ENCODE results near the gene ARMC12. TPM values are rescaled to one million over a fixed set of nuclear protein-coding genes. Genes with fewer than 3 reads are reported as not detected.

ARMC12 gene
- total RNA-seq, 1 donor from 2014 or later: 0.69 TPM

DNA sequence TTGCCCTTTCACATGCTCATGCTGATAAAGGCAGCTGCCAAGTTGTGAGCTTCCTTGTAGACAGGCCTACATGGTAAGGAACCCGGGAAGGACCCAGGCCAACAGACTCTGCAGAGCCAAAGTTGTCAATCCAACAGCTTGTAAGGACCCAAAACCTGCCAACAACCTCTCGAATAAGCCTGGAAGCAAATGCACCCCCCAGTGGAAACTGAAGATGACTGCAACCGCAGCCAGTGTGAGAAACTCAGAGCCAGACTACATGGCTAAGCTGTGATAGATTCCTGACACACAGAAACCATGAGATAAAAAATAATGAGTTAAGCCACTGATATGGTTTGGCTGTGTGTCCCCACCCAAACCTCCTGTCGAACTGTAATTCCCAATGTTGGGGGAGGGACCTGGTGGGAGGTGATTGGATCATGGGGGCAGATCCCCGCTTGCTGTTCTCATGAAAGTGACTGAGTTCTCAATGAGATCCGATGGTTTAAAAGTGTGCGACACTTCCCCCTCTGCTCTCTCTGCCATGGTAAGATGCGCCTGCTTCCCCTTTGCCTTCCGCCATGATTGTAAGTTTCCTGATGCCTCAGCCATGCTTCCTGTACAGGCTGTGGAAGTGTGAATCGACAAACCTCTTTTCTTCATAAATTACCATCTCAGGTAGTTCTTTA is 20.8 kb downstream of the ARMC12 start:
- TF ChIP-seq, protein P1, sequence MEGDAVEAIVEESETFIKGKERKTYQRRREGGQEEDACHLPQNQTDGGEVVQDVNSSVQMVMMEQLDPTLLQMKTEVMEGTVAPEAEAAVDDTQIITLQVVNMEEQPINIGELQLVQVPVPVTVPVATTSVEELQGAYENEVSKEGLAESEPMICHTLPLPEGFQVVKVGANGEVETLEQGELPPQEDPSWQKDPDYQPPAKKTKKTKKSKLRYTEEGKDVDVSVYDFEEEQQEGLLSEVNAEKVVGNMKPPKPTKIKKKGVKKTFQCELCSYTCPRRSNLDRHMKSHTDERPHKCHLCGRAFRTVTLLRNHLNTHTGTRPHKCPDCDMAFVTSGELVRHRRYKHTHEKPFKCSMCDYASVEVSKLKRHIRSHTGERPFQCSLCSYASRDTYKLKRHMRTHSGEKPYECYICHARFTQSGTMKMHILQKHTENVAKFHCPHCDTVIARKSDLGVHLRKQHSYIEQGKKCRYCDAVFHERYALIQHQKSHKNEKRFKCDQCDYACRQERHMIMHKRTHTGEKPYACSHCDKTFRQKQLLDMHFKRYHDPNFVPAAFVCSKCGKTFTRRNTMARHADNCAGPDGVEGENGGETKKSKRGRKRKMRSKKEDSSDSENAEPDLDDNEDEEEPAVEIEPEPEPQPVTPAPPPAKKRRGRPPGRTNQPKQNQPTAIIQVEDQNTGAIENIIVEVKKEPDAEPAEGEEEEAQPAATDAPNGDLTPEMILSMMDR (IDR thresholded peaks at IDR 0.05; ENCODE audit: unreplicated experiment): no peak
- Mint-ChIP-seq H3K9me3 (ENCODE audit: unreplicated experiment) (no peaks in the 10 kb centered on the region), H3K36me3 (ENCODE audit: low read depth, unreplicated experiment) (no peaks in the 10 kb centered on the region), H3K27me3 (ENCODE audit: unreplicated experiment) (no peaks in the 10 kb centered on the region), H3K4me1 (ENCODE audit: unreplicated experiment) (peaks cover 13% of the 10 kb centered on the region), H3K4me3 (ENCODE audit: unreplicated experiment) (no peak overlapping the region), H3K27ac (ENCODE audit: unreplicated experiment) (peak overlapping the region; percentile 39)
- DNase-seq (ENCODE audit: low spot score): peak; percentile 33

DNA sequence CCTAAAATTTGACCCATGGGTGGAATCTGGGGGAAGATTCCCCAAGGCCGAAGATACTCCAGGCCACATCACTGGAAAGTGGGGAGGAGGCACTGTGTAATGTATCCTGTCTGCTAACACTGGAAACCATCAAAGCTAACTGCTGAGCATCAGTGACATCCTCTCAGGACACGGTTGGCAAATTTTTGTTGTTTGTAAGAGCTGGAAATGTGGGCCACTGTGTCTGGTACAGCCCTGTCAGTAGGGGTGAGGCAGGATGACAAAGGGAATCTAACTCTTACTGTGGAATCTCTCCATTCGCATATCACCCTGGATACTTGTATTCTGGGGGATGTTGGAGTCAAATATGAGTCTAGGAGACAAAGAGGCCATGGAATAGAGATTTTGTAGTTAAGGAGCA is 22.6 kb downstream of the ARMC12 start:
- Mint-ChIP-seq H3K27me3 (ENCODE audit: unreplicated experiment) (no peaks in the 10 kb centered on the region), H3K4me1 (ENCODE audit: unreplicated experiment) (peaks cover 19% of the 10 kb centered on the region), H3K27ac (ENCODE audit: unreplicated experiment) (peak overlapping the region; percentile 52), H3K36me3 (ENCODE audit: low read depth, unreplicated experiment) (no peaks in the 10 kb centered on the region), H3K4me3 (ENCODE audit: unreplicated experiment) (no peak overlapping the region), H3K9me3 (ENCODE audit: unreplicated experiment) (no peaks in the 10 kb centered on the region)
- TF ChIP-seq, protein P1 (IDR thresholded peaks at IDR 0.05; ENCODE audit: unreplicated experiment): no peak
- DNase-seq (ENCODE audit: low spot score): no peak

DNA sequence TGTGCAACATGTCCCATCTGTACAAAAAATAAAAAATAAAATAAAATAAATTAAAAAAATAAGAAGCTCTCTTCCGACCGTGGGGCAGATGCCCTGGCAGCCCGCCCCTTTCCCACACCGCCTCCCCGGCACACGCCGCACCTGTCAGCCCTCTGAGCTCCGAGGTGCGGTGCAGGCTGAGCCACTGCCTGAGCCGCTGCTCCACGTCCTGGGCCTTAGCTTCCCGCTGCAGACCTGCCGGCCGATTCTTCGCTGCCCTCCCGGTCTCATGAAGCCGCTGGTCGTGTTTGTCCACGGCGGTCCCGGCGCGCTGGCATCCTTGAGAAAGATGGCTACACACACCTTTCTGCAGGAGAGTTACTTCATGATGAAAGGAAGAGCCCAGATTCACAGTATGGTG is 28.9 kb downstream of the ARMC12 start:
- H3K36me3 Mint-ChIP-seq (ENCODE audit: low read depth, unreplicated experiment): no peaks in the 10 kb centered on the region
- peaks cover 6% of the 10 kb centered on the region for H3K4me1 Mint-ChIP-seq (ENCODE audit: unreplicated experiment)
- H3K4me3 Mint-ChIP-seq (ENCODE audit: unreplicated experiment): no peak overlapping the region
- peaks cover 2% of the 10 kb centered on the region for H3K27me3 Mint-ChIP-seq (ENCODE audit: unreplicated experiment)
- TF ChIP-seq, protein P1 (IDR thresholded peaks at IDR 0.05; ENCODE audit: unreplicated experiment): no peak
- H3K27ac Mint-ChIP-seq (ENCODE audit: unreplicated experiment): no peak overlapping the region
- no peak for DNase-seq (ENCODE audit: low spot score)
- H3K9me3 Mint-ChIP-seq (ENCODE audit: unreplicated experiment): no peaks in the 10 kb centered on the region

DNA sequence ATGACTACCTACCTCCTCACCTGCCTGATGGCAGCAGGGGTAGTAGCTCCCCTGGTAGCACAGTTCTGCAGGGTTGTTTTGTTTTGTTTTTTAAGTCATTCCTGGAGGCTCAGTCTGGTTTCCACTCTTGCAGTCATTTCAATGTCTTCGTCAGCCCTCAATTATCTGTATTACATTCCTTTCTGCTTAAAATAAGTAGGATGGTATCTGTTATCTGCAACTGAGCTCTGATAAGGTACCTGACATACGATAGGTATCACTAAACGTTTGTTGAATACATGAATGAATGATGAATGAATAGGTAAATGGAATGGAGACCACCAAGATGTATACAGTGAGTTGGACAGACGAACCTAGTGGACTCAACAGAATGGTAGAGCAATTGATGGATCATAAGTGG is 32.4 kb downstream of the ARMC12 start:
- H3K27ac Mint-ChIP-seq (ENCODE audit: unreplicated experiment): peak overlapping the region; percentile 26
- H3K36me3 Mint-ChIP-seq (ENCODE audit: low read depth, unreplicated experiment): no peaks in the 10 kb centered on the region

DNA sequence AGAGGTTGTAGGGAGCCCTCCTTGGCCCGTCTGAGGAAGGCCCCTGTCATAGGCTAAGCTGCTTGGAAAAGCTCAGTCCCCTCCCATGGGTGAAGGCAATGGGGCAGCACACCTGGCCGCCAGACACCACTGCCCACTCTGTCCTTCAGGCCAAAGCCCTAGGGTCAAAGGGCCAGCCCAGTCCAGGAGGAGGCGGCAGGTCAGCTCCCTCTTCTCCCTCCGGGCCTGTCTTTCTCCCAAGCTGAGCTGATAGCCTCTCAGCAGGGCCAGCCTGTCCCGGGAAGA is 34.5 kb downstream of the ARMC12 start:
- DNase-seq (ENCODE audit: low spot score): no peak
- TF ChIP-seq, protein P1 (IDR thresholded peaks at IDR 0.05; ENCODE audit: unreplicated experiment): no peak
- no peak overlapping the region for H3K27ac Mint-ChIP-seq (ENCODE audit: unreplicated experiment)
- H3K27me3 Mint-ChIP-seq (ENCODE audit: unreplicated experiment): peaks cover 4% of the 10 kb centered on the region
- no peaks in the 10 kb centered on the region for H3K9me3 Mint-ChIP-seq (ENCODE audit: unreplicated experiment)
- no peak overlapping the region for H3K4me3 Mint-ChIP-seq (ENCODE audit: unreplicated experiment)
- H3K36me3 Mint-ChIP-seq (ENCODE audit: low read depth, unreplicated experiment): no peaks in the 10 kb centered on the region
- H3K4me1 Mint-ChIP-seq (ENCODE audit: unreplicated experiment): no peaks in the 10 kb centered on the region

More for the DNA sequence above, 32.4 kb downstream of the ARMC12 start:
- H3K4me3 Mint-ChIP-seq (ENCODE audit: unreplicated experiment): no peak overlapping the region
- TF ChIP-seq, protein P1 (IDR thresholded peaks at IDR 0.05; ENCODE audit: unreplicated experiment): no peak
- peaks cover 1% of the 10 kb centered on the region for H3K4me1 Mint-ChIP-seq (ENCODE audit: unreplicated experiment)
- no peak for DNase-seq (ENCODE audit: low spot score)
- H3K27me3 Mint-ChIP-seq (ENCODE audit: unreplicated experiment): peaks cover 2% of the 10 kb centered on the region
- H3K9me3 Mint-ChIP-seq (ENCODE audit: unreplicated experiment): no peaks in the 10 kb centered on the region
